Measurements from ENCODE around the gene OMD.

Gene OMD, protein sequence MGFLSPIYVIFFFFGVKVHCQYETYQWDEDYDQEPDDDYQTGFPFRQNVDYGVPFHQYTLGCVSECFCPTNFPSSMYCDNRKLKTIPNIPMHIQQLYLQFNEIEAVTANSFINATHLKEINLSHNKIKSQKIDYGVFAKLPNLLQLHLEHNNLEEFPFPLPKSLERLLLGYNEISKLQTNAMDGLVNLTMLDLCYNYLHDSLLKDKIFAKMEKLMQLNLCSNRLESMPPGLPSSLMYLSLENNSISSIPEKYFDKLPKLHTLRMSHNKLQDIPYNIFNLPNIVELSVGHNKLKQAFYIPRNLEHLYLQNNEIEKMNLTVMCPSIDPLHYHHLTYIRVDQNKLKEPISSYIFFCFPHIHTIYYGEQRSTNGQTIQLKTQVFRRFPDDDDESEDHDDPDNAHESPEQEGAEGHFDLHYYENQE

DNA sequence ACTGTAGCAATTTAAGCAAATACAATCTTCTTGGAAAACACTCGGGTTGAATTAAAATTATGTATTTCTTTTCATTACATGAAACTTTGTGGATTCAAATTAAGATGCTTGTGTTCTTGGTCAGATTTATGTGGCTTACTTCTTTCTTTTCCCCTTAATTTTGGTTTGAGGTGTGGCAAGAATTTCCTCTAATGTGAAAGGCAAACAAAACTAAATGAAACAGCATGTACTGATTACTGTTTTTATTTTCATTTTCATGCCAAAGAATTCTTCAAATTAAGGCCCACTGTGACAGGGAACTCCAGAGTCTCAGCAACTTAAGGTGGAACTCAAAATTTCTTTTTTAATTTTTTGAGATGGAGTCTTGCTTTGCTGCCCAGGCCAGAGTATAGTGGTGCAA is at the start of gene OMD:
TSS of gene OMD (minus strand) at position 132 of the 400 bp plus-strand sequence. CDS start 6,913 bp downstream, outside the sequence.
- DNase-seq (ENCODE audit: low read depth, low spot score): no peak

DNA sequence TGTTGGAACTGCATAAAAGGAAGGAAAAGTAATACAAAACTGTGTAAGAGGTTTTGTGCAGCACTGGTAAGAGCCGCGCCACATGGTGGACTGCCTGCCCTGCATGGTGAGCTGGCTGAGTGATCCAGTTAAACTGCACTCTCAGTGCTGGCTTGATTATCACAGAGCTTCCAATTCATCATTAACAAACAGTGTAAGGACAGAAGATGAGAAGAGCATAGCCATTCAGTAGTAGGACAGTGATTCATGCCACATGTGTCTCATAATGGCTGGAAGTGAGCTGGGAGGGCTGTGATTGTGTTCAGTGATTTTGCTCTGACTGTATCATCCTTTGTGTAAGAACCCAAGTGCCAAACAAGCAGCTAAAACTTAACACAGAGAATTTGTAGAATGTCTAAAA is 43.9 kb upstream of the OMD start:
- DNase-seq (ENCODE audit: low read depth, low spot score): no peak

DNA sequence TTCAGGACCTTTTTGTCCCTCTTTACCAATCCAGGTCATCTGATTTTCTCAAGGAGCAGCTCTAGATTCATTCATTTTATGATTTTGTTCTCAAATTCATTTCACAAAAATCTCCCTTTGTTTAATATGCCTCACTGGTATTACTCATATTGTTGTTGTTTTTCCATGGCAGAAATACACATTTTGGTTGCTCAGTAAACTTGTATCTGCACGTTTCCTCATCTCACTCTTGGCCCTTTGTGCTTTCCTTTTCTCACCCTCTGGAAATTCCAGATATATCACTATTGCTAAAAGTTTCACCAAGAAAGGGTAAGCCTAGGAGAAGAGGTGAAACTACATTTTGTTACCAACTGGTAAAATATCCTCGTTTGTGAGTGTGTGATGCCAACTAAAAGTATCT is 43.2 kb upstream of the OMD start:
- DNase-seq (ENCODE audit: low read depth, low spot score): no peak

DNA sequence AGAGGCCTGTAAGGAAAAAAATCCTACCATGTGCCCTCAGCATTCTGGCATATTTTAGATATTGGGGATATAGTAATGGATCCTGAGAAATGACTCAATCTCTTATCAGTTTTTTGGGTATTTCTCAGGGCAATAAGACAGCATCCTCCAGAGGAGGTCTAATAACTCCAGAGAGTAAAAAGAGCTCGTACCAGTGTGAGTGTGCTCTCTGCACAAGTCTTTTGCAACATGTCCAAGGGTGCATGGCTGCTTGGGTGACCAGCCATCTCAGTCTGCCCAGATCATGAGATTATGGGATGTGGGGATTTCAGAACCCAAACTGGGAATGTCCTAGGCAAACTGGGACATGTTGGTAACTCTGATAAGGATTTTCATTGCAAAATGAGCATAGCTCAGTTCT is 42.8 kb upstream of the OMD start:
- DNase-seq (ENCODE audit: low read depth, low spot score): no peak

DNA sequence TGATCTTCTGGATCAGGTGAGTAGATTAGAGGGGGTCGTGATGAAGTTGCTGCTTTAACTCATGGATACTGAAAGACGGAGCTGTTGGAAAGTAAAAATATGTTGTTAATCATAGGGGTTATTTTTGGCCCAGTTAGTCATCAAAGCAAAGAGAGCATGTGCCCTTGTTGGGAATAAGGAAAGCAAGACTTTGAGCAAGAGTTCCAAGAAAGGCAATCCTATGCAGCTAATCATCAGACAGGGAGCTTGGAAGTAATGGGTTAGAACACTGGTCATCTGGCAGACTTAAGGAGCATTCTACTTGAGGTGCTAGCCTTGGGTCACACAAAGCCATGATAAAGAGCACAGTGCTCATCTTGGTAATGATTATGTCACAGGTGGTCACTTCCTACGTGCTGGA is 39.7 kb upstream of the OMD start:
- no peak for DNase-seq (ENCODE audit: low read depth, low spot score)

DNA sequence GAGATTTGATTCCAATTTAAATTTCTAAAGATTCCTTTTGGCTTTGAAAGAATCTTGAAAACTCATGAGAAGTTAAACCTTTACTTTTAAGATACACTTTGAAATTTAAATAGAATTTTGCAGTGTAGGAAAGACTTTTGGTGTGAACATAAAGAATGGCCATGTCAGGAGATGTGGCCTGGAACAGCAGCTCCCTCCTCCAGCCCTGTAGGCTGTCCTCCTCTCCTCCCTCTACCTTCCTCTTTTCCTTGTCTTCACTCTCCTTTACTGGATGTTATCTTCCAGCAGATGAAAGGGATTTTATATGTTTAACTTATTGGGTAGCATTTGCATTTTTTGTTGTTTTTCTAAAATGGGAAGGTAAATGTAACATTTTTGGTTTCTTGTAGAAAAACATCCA is 39.1 kb upstream of the OMD start:
- DNase-seq (ENCODE audit: low read depth, low spot score): no peak

DNA sequence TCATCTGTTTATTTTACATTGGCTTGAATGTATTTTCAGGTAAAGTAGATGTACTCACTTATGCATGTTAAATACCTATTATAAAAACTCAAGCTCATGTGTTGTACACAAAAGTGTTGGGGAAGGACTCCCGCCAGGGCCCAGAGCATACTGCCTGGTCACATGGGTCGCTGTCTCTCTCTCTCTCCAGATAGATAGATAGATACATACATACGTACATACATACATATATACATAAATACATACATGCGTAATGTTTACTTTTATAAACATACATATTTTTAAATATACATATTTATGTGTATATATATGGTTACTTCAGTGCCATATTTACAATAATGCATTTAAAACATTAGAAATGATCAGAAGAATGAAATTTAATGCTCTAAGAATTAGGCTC is 33.3 kb upstream of the OMD start:
- DNase-seq (ENCODE audit: low read depth, low spot score): no peak

DNA sequence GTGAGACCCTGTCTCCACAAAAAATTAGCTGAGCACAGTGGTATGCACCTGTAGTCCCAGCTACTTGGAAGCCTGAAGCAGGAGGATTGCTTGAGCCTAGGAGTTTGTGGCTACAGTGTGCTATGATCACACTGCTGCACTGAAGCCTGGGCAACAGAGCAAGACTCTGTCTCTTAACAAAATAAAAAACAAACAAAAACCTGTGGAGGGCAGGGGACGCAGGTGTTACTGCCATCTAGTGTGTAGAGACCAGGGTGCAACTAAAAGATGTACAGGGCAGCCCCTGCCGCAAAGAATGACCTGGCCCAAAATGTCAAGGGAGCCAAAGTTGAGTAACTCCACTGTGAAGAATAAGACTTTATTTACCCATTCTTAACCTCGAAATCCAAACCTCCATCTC is 30.9 kb upstream of the OMD start:
- DNase-seq (ENCODE audit: low read depth, low spot score): no peak

DNA sequence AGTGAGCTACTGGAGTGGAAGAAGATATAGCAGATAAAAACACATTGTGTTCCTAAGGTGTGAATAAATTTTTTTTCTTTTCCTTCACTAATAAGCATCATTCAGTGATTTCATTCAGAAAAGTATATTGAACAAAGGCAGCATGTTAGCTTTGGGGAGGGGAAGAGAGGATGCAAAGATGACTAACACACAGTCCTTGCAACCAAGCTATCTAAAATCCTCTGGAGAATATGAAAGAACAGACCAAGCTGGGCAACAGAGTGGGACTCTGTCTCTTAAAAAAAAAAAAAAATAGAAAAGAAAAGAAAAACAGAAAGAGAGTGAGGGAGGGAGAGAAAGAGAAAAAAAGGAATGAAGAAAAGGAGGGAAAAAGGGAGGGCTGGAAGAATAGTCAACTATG is 22.3 kb upstream of the OMD start:
- no peak for DNase-seq (ENCODE audit: low read depth, low spot score)

DNA sequence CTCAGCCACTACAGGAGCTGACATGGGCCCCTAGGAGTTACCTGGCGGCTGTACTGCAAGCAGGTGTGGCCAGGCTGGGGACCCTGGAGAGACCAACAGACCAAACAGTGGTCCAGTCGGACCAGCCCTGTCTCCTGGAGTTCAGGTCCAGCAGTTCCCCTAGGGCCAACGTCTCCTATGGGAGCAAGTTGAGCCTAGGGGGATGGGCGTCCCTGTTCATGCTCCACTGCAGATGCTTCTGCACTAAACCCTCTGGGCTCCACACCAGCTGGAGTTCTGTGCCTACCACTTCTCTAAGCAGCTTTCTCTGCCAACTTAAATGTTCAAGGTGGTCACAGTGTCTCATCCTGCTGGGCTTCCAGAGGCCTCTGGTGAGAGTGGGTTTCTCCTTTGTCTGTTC is 20.6 kb upstream of the OMD start:
- DNase-seq (ENCODE audit: low read depth, low spot score): no peak

DNA sequence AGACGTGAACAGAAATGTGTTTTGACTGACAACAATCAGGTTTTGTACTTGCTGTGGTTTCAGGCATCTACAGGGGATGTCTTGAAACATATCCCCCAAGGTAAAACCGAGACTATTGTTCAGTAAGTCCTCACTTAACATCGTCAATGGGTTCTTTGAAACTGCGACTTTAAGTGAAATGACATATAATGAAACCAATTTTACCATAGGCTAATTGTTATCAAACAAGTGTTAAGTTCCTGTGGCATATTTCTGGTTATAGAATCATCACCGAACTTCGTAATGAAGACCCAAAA is 16.4 kb upstream of the OMD start:
- DNase-seq (ENCODE audit: low read depth, low spot score): no peak

DNA sequence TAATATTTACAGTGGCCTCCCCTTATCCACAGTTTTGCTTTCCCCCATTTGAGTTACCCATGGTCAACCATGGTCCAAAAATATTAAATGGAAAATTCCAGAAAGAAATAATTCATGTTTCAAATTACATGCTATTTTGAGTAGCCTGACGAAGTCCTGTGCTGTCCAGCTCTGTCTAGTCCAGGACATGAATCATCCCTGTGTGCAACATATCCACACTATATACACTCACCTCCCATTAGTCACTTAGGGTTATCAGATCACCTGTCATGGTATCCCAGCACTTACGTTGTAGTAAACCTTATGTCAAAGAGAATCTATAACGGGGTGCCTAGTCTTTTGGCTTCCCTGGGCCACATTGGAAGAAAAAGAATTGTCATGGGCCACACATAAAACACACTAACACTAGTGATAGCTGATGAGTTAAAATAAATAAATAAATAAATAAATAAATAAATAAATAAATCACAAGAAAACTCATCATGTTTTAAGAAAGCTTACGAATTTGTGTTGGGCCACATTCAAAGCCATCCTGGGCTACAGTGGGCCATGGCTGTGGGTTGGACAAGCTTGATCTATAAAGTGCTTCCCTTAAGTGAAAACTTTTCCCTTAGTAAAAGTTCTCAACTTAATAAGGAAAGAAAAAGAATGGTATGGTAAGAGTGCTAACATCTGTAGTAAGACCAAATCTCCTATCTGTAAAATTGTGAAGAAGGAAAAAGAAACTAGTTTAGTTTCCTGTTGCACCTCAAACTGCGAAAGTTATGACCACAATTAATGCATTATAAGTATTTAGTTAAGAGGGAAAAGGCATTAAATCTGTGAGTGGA is 15.9 kb upstream of the OMD start:
- no peak for DNase-seq (ENCODE audit: low read depth, low spot score)

DNA sequence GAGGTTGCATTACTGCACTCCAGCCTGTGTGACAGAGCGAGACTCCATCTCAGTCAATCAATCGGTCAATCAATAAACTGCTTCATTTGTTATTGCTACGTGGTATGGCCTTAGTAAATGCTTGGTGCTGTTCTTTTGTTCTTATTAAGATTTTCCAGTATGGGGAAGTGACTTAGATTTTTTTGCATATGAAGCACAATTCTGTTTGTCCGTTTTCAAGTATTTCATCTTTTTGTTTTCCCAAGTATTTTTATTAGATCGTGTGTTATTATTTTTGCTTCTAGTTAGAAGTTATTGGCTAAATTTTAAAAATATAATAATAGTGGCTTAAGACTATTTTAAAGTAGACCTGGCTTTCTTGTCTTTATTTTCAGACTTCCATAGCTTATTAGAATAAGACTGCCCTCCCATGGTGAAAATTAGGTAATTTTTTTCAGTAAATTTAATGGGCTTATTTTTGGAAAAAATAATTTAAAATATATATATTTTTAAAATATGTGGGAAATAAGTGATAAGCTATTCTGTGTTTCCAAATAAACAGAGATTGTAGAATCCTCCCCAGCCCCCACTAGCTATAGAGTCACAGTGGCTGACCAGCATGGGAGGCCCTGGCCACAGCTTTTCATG is 14.7 kb upstream of the OMD start:
- DNase-seq (ENCODE audit: low read depth, low spot score): no peak

DNA sequence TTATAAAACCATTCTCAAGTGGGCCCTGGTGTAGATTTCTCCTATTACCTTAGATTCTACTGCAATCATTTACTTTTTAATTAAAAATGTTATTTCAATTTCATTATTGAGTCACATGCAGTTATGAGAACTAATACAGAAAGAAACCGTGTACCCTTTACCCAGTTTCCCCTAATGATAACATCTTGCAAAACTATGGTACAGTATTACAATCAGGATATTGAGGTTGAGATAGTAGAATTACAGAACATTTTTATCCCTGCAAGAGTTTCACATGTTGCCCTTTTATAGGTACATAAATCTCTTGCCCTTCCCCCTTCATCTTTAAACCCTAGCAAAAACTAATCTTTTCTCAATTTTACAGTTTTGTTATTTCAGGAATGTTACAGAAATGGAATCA is 11.0 kb upstream of the OMD start:
- no peak for DNase-seq (ENCODE audit: low read depth, low spot score)

DNA sequence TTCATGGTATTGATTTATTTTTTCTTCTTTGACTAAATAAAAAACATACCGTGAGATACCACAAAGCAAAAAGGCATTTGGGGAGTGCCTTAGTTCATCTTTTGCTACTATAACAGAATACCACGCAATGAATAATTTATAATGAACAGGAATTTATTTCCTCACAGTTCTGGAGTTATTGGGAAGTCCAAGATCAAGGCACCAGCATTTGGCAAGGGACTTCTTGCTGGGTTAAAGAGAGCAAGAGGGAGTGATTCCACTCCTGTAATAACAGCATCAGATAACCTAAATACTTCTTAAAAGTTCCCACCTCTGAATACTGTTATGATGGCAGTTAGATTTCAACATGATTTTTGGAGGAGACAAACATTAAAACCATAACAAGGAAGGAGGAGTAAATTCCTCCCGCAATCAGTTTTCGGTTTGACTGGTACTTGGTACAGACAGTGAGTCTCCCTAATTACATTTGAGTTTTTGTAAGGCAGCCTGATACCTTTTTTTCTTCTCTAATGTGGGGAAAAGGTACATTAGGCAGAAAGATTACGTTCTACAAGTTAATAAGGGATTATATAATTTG is 8.8 kb upstream of the OMD start:
- DNase-seq (ENCODE audit: low read depth, low spot score): no peak

DNA sequence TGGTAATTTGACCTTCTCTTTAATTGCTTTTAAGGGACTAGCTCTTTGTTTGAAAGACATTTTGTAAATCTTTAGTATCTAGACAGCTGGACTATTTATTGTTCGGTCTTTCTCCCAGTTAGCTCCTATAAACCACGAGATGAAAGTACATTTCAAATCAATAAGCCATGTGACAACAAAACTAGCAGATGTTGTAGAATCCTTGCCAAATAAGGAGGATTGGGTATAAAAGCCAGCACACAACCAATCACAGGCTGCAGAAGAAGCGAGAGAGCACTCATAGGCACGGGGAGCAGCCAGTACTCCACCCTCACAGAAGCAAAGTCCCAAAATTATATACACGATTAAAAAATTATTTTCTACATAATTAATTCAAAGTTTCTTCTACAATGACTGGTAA is 8.1 kb upstream of the OMD start:
- DNase-seq (ENCODE audit: low read depth, low spot score): no peak

DNA sequence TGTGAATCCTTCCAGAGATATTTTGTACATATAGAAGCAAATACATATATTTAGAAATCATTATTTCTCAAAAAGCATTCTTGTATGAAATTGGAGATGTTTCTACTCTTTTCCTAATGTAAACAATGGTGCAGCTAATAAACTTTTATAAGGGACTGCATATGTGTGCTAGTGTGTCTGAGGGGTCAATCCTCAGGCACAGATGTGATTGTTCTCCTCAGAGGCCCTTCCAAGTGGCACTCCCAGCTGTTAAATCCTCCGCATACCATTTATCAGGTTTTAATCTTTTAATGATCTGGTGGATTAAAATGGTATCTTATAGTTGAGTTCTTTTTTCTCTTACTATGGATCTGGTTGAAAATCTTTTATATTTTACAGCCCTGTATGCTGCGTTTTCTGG is 5.6 kb upstream of the OMD start:
- DNase-seq (ENCODE audit: low read depth, low spot score): no peak

DNA sequence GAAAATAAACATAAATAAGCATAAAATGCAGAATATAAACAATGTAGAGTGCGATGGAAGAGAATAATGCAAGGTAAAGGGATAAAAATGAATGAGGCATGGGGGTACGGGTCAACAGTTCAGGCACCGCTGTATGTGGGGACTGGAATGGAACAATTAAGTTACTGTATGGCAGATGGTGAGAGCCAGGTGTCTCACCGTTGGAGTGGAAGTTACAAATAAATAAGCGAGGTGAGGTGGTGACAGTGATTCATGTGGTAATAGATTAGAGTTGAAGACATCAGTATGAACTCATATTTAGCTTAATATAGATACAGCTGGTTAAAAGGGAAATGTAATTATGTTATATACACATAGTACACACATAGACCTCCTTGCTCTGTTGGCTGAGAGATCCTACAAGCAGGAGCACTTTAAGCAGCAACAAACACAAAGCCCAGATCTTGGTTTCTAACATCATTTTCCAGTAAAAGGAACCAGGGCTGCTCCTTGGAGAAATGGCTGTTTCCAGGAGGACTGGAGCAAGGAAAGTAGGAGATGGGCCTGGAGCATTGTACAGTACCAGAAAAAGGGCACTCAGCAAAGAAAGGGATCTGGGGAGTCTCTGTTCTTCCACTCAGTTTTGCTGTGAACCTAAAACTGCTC is 2.4 kb upstream of the OMD start:
- no peak for DNase-seq (ENCODE audit: low read depth, low spot score)

DNA sequence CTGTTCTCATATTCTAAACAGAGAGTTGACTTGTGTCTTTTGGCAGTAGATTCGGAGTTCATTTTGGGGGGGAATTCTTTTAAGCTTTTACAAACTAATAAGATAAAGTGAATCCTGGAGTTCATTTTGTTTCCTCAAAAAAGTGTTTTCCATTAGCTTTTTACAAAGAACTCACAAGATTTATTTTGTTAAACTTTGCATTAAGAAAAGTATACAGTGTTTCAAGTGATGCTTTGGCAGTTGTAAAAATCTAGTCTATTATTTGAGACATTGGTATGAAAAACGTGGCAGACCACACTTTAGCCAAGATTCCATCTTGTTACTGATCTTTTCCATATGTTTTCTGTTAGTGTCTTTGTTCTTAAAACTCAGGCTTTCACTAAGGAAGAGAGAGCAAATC is 1.2 kb upstream of the OMD start:
- DNase-seq (ENCODE audit: low read depth, low spot score): no peak

DNA sequence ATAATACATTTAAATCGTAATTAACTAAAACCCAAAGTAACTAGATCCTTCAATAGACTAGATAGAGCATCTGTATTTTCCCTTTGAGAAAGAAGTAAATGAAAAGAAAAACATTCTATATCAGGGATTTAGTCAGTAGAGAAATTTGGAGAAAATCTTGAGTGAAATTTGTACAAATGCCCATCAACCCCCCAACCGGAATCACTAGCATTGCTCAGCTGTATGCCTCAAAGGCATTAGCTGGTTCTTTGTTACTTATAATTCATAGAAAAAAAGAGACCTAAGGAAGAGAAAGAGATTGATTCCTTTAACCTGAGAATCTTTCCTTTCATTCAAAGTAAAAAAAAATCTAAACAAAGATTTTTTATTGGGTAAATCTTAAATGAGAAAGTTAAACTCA is 659 bp downstream of the OMD start:
- DNase-seq (ENCODE audit: low read depth, low spot score): no peak

DNA sequence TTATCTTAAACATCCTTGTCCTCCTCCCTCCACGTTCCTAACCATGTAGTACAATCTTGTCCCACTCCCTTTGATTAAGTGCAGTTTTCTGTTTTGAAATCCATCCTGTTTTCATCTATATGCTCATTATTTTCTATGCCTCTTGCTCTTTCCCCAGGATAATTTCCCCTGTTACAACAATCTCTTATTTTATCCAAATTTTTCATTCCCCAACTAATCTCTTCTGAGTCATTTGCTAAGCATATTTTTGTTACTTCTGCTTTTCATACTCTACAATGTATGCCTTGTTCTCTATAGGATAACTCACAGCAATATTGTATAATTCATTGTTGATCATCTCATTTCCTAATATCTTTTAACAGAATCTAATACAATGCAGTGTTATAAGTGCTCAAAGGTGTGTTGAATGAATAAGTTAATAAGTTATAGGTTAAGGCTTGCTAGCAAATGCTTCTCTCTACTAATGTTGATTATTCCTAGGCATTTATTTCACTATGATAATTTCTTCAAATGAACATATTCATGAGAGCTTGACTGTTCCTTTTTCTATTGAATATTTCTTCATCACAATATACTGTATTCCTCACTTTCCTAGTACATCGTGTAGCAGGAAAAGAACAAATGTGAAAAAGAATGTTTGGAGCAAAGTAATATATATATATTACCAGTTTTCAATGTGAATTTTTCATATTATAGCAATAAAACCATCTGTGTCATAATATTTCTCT is 1.5 kb downstream of the OMD start:
- DNase-seq (ENCODE audit: low read depth, low spot score): no peak
